A549 (cell line): ENCODE measurements around the gene PAFAH2.

Experiments used
- BHLHE40 ChIP-seq: IDR thresholded peaks from 2 replicates; pipeline ENCODE4 v1.6.1; 2012; ENCODE audit warnings: low read depth, low read length, inconsistent platforms
- CBX8 ChIP-seq: fragments of 200-600 bp; sonication (generic); IDR thresholded peaks from 2 replicates; pipeline ENCODE4 v1.6.1; 2016
- CHD2 ChIP-seq: fragments of 150-350 bp; IDR thresholded peaks from 2 replicates; pipeline ENCODE4 v1.6.1; 2014; ENCODE audit warnings: low read length; ENCODE audit not compliant: partially characterized antibody
- CTCF ChIP-seq: fragments of >200 bp; sonication (Bioruptor Twin); formaldehyde crosslinking; IDR thresholded peaks from 3 replicates; pipeline ENCODE4 v1.5.1; 2016
- EP300 ChIP-seq, 2 experiments: fragments of >200 bp; sonication (Bioruptor Twin); formaldehyde crosslinking; IDR thresholded peaks; 2 replicates in 1 of 2; 3 replicates in 1 of 2; pipeline ENCODE4 v1.6.1; 2016 to 2017
- ESRRA ChIP-seq: fragments of 150-350 bp; IDR thresholded peaks from 2 replicates; pipeline ENCODE4 v1.6.1; 2014; ENCODE audit warnings: mild to moderate bottlenecking, low read length, borderline replicate concordance
- JUN ChIP-seq, 2 experiments: fragments of >200 bp; sonication (Bioruptor Twin); formaldehyde crosslinking; IDR thresholded peaks; 2 replicates in 1 of 2; 3 replicates in 1 of 2; pipeline ENCODE4 v1.6.1; 2016 to 2017
- KDM1A ChIP-seq: fragments of 200-600 bp; sonication (generic); IDR thresholded peaks from 2 replicates; pipeline ENCODE4 v1.6.1; 2016; ENCODE audit warnings: low read depth, mild to moderate bottlenecking
- KDM5A ChIP-seq: fragments of 200-600 bp; sonication (generic); IDR thresholded peaks from 2 replicates; pipeline ENCODE4 v1.6.1; 2016; ENCODE audit warnings: antibody characterized with exemption, mild to moderate bottlenecking
- NR3C1 ChIP-seq: fragments of >200 bp; sonication (Bioruptor Twin); formaldehyde crosslinking; IDR thresholded peaks from 3 replicates; pipeline ENCODE4 v1.6.1; 2017
- PHF8 ChIP-seq: fragments of 200-600 bp; sonication (generic); IDR thresholded peaks from 2 replicates; pipeline ENCODE4 v1.6.1; 2016; ENCODE audit warnings: low read depth, mild to moderate bottlenecking, antibody characterized with exemption, moderate library complexity, borderline replicate concordance
- RFX5 ChIP-seq: fragments of 450-650 bp; IDR thresholded peaks from 2 replicates; pipeline ENCODE4 v1.7.1; 2014; ENCODE audit warnings: antibody characterized with exemption, mild to moderate bottlenecking, moderate library complexity

GRCh38 chr1:26036756-26037281, 39.0 kb upstream of the PAFAH2 start:
- TF ChIP-seq CTCF (no peak), PHF8 (no peak), CHD2 (no peak), CBX8 (no peak), JUN (IDR thresholded peaks at IDR 0.05) (no peak), BHLHE40 (no peak), ESRRA (no peak), RFX5 (no peak), KDM1A (no peak), KDM5A (no peak), EP300 (IDR thresholded peaks at IDR 0.05) (no peak), NR3C1 (no peak)
